ENCODE data around the gene CDC42EP5.

CDC42EP5 gene

GRCh38 chr19:54415208-54415900 is 57.7 kb downstream of the CDC42EP5 start, which contains the start of gene TTYH1:
TTYH1 (plus strand) TSS chr19:54415464; CDS start chr19:54415553, 89 bp downstream.
- no peak for DNase-seq (ENCODE audit: low read depth in 1 of 2, low spot score in 1 of 2)
- Histone ChIP-seq H3K27me3 (ENCODE audit: insufficient read depth, poor library complexity, severe bottlenecking) (peaks cover 33% of the 10 kb centered on the region), H3K27ac (replicated peaks) (no peak within 1 kb of the TSS), H3K4me3 (replicated peaks; ENCODE audit: insufficient read depth, low read length) (no peak within 1 kb of the TSS)
- TF ChIP-seq POLR2AphosphoS5 (IDR thresholded peaks at IDR 0.05; ENCODE audit: low read depth) (no peak), REST (IDR thresholded peaks at IDR 0.05; ENCODE audit: insufficient replicate concordance, low read depth) (no peak), SPI1 (IDR thresholded peaks at IDR 0.05; ENCODE audit: borderline replicate concordance, low read depth) (no peak), CTCF (IDR thresholded peaks at IDR 0.05; ENCODE audit: insufficient read depth, low read length) (no peak), GABPA (IDR thresholded peaks at IDR 0.05; ENCODE audit: low read depth) (no peak)

Data from HL-60 (cell line).